Transverse colon (tissue), 4 donors: ENCODE measurements around the gene RNF215.

Experiments used
- POLR2A ChIP-seq: fragments of 450-650 bp; IDR thresholded peaks from one replicate; pipeline ENCODE4 v1.6.1; 2016; ENCODE audit warnings: antibody characterized with exemption, mild to moderate bottlenecking, moderate library complexity
- POLR2AphosphoS5 ChIP-seq, 3 donors: sonication (generic); formaldehyde crosslinking; IDR thresholded peaks; one replicate each; pipeline ENCODE4 v1.6.1; 2016; ENCODE audit warnings: antibody characterized with exemption in 3 of 3
- TF ChIP-seq, protein P1 (sequence below), 5 experiments: fragments of 200-600 bp in 3 of 5; fragments of 450-650 bp in 2 of 5; sonication (generic) in 3 of 5; IDR thresholded peaks; 1 replicate in 2 of 5; 2 replicates in 3 of 5; pipeline ENCODE4 v1.5.1; 2016 to 2017; ENCODE audit warnings: antibody characterized with exemption in 5 of 5, inconsistent platforms in 3 of 5, mild to moderate bottlenecking in 2 of 5, moderate library complexity in 1 of 5

DNA sequence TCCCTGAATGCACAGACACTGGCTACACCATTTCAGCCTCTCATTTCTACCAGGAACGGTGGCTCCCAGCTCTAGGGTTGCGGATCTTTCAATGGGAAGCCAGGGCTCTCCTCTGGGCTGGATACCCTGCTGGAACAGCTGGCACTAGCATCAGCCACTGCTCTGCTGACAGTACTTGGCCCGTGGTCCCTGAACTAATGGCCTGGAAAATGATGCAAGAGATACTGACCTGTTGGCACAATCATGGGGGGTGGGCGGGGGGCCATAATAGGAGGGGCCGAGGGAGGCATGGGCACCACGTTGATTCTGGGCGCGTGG lies 49.8 kb downstream of the RNF215 start:
- TF ChIP-seq, protein P1, sequence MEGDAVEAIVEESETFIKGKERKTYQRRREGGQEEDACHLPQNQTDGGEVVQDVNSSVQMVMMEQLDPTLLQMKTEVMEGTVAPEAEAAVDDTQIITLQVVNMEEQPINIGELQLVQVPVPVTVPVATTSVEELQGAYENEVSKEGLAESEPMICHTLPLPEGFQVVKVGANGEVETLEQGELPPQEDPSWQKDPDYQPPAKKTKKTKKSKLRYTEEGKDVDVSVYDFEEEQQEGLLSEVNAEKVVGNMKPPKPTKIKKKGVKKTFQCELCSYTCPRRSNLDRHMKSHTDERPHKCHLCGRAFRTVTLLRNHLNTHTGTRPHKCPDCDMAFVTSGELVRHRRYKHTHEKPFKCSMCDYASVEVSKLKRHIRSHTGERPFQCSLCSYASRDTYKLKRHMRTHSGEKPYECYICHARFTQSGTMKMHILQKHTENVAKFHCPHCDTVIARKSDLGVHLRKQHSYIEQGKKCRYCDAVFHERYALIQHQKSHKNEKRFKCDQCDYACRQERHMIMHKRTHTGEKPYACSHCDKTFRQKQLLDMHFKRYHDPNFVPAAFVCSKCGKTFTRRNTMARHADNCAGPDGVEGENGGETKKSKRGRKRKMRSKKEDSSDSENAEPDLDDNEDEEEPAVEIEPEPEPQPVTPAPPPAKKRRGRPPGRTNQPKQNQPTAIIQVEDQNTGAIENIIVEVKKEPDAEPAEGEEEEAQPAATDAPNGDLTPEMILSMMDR (IDR thresholded peaks at IDR 0.05), result no peak
- no peak for TF ChIP-seq POLR2A
- no peak for TF ChIP-seq POLR2AphosphoS5 (IDR thresholded peaks at IDR 0.05)
